A172 (cell line): ENCODE measurements around the gene TNFSF13. TPM values are rescaled to one million over a fixed set of nuclear protein-coding genes. Genes with fewer than 3 reads are reported as not detected.
"Not testable (repeated sequence)": the region's sequence is repeated elsewhere in the genome, so short reads cannot be mapped to it uniquely, and the experiment has no call there.

Source experiments
- DNase-seq: peaks from one replicate; pipeline ENCODE4 v3.0.0-alpha.2; 2015; ENCODE audit warnings: low spot score
- total RNA-seq: library from RNA; depleted of rRNA; stranded (reverse); fragments of >200 nt; shearing (Covaris generic); gene quantifications from 2 replicates; pipeline ENCODE4 v1.2.3, GENCODE V29; 2014; rRNA removed

Gene TNFSF13
- total RNA-seq, 1 experiment from 2014 or later = 4.1 TPM

DNA sequence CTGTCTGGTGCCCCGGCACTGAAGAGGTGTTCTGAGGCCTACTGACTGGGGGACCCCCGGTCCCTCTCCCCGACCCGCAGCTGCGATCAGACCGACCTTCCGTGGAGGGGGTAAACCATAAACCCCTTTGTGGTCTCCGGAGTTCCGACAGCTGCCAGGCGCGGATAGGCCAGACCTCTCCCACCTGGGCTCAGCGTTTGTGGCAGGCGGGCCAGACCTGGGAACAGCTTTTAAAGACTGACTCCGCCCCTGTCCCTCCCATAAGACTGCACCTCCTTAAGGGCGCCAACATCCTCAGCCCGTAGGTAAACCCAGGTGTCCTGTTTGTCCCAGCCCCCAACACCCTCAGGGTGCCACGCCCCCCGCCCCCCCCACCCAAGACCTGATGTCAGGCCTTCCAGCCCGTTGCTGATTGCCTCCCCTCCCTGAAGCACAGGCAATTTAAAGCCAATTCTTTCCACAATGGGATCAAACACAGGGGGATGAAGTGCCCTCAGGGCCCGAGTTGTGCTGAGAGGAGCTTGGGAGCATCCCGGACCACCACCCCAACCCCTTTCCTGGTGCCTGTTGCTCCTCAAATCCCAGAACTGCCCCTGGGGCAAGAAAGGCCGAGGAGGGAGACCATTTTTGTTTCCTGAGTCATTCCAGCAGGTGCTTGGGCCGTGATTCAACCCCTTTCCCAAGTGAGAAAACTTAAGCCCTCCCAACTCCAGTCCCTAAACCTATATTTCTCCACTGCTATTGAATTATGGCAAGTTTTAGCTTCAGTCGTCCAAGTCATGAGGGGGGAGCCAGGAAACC is 31.5 kb downstream of the TNFSF13 start, which contains the start of gene SOX15:
Gene SOX15, minus strand, starts transcription at position 204 of the 801 bp plus-strand sequence. CDS start 418 bp downstream, outside the sequence.
- DNase-seq = peak; percentile 73

DNA sequence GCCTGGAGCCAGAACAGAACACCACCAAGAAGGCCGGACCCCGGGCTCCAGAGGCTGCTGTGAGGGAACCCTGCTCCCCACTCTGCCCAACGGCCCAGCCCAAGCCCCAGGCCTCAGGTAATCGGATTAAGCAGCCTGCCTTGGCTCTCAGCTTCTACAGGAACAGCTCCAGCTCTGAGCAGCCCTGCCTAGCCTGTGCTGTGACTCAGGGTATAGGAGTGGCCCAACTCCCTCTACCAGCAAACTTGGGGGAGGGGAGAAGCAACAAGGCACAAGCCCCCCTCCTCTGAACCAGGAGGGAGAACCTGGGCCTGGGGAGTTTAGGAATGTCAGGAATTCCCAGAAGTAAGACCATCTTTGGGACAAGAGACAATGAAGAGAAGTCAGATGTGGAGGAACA is 32.2 kb downstream of the TNFSF13 start:
- peak; percentile 78 for DNase-seq

DNA sequence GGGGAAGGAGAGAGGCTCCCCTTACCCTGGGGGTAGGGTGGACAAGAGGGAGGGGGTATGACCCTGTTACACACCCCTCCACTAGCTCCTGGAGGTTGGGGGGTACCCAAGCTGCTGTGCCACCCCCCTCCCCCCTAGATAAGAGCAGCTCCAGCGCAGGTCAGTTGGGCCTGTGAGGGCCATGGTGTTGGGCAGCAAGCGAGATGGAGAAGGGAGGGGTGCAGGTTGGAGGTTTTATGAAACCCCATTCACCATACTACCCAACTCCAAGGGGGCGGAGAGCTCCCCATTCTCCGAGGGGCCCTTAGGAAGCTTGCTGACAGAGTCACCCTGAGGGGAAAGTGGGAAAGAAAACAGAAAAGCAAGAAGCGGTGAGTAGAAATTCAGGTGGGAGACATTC is 33.0 kb downstream of the TNFSF13 start:
- no peak for DNase-seq

DNA sequence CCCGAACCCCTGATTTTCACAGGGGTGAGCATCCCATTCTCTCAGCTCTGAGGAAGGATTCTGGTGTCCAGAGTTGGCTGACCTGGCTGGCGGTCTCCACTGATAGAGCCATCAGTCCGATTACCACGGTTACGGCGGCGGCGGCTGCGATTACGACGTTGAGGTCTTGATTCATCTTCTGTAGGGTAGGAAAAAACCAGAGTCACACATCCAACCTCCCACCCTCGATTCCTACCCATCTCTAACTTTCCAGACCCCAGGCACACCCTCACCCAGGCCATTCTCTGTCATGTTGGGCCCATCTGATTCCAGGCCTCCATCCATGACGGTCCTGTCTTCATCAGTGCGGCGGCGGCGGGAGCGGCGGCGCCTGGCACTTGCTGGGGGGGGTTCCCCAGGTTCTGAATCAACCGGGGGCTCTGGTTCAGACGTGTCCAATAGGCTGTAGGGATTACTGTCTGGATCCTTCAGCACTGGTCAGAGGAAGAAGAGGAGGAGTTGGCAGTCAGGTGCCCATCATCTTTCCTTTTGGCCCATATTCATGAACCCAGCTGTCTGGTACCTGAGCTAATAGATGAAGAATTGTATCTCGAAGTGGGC is 34.0 kb downstream of the TNFSF13 start:
- DNase-seq = no peak

DNA sequence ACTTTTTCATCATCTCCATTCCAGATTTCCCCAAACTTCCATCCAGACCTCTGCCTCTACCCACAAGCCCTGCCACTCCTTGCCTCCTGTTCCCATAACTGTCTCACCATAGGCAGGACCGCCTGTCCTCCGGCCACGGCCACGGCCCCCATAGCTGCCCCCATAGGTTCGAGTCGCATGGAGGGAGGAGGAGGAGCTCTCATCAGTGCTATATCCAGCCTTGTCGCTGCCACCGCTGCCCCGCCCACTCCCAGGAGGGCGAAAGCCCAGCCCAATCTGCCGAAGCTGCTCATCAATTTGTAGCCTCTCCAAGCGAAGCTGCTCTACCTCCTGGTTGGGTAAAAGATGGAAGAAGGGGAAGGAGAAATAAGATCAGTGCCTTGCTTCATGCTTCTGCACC is 34.7 kb downstream of the TNFSF13 start:
- DNase-seq = no peak

DNA sequence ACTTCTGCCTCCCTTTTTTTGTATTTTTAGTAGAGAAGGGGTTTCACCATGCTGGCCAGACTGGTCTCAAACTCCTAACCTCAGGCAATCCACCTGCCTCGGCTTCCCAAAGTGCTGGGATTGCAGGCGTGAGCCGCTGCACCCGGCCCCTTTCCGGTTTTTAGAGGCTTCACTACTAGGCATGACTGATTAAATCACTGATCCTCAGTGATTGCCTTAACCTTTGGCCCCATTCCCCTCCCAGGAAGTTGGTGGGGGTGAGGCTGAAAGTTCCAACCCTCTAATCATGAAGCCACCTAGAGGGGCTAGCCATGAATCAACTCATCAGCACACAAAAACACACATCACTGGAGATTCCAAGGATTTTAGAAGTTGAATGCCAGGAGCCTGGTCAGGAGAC is 39.0 kb downstream of the TNFSF13 start:
- DNase-seq = not testable (repeated sequence)

DNA sequence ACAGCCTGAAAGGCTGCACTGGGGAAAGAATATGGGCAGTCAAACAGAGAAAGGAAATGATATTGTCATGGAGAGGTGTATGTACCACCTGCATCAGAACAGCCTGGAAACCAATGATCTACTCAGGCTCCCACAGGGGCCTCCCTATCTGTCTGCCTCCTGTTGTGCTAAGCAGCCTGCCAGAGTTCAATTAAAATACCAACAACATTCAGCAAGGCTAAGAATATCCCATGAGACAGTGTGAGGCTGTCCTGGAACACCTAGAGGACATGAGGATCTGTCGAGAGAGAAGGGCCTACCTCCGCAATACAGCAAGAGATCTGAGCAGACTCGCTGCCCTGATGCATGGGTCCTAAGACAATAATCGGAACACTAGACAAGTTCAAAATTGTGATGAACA is 47.7 kb downstream of the TNFSF13 start:
- DNase-seq = no peak

DNA sequence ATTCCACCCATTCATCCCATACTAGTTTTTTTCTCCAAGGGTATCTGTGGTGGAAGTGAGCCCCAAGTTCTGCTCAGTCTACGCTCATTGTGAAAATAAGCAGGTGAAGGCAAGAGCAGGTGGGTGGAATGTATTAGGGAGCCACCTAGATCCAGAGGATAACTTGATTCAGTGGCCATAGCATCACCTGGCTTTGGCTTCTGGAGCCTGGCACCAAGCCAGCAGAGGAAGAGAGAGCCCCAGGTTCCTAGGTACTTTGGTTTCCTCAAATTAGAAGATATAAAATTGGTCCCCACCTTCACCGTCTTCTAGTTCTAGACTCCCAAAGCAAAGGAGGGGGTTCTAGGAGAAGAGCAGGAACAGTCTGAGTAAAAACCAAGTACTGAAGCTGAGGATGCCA is 52.1 kb downstream of the TNFSF13 start:
- DNase-seq = no peak

Other genes with a start within 250 kb of the TNFSF13 start
- 100 and 114 TPM in 2 replicates for gene GPS2, start 243.4 kb upstream of the TNFSF13 start, total RNA-seq
- gene NEURL4, start 229.4 kb upstream of the TNFSF13 start, total RNA-seq = 9.8 and 12.2 TPM in 2 replicates
- 0.90 and 4.1 TPM in 2 replicates for gene ACAP1, start 222.2 kb upstream of the TNFSF13 start, total RNA-seq
- 13.9 and 19.5 TPM in 2 replicates for gene KCTD11, start 206.6 kb upstream of the TNFSF13 start, total RNA-seq
- not detected in 2 replicates for gene TMEM95, start 203.6 kb upstream of the TNFSF13 start, total RNA-seq
- gene TNK1, start 177.7 kb upstream of the TNFSF13 start, total RNA-seq = 0.07 TPM in 1 of 2 replicates, not detected in the other
- 73.2 and 74.7 TPM in 2 replicates for gene PLSCR3, start 164.2 kb upstream of the TNFSF13 start, total RNA-seq
- 71.7 and 80.4 TPM in 2 replicates for gene TMEM256, start 154.7 kb upstream of the TNFSF13 start, total RNA-seq
- gene NLGN2, start 150.9 kb upstream of the TNFSF13 start, total RNA-seq = 11.3 and 12.3 TPM in 2 replicates
- not detected in 2 replicates for gene SPEM1, start 138.4 kb upstream of the TNFSF13 start, total RNA-seq
- gene SPEM2, start 133.1 kb upstream of the TNFSF13 start, total RNA-seq = not detected in 2 replicates
- not detected in 2 replicates for gene SPEM3, start 129.9 kb upstream of the TNFSF13 start, total RNA-seq
- gene TMEM102, start 123.3 kb upstream of the TNFSF13 start, total RNA-seq = 2.5 and 7.4 TPM in 2 replicates
- 0.89 TPM in 1 of 2 replicates, not detected in the other for gene FGF11, start 119.2 kb upstream of the TNFSF13 start, total RNA-seq
- gene CHRNB1, start 113.7 kb upstream of the TNFSF13 start, total RNA-seq = 14.1 and 20.2 TPM in 2 replicates
- gene ZBTB4, start 79.1 kb upstream of the TNFSF13 start, total RNA-seq = 24.8 and 28.4 TPM in 2 replicates
- gene SLC35G6, start 77.3 kb upstream of the TNFSF13 start, total RNA-seq = not detected in 2 replicates
- gene POLR2A, start 74.4 kb upstream of the TNFSF13 start, total RNA-seq = 17.8 and 23.4 TPM in 2 replicates
- 9.3 and 17.0 TPM in 2 replicates for gene TNFSF12, start 9.7 kb upstream of the TNFSF13 start, total RNA-seq
- 162 and 170 TPM in 2 replicates for gene SENP3, start 3.2 kb downstream of the TNFSF13 start, total RNA-seq
- gene CD68, start 20.9 kb downstream of the TNFSF13 start, total RNA-seq = 11.5 and 15.6 TPM in 2 replicates
- gene MPDU1, start 25.1 kb downstream of the TNFSF13 start, total RNA-seq = 246 and 350 TPM in 2 replicates
- 2.0 and 7.2 TPM in 2 replicates for gene SOX15, start 31.3 kb downstream of the TNFSF13 start, total RNA-seq
- 61.1 and 76.5 TPM in 2 replicates for gene FXR2, start 56.1 kb downstream of the TNFSF13 start, total RNA-seq
- 64.0 and 77.4 TPM in 2 replicates for gene SAT2, start 69.1 kb downstream of the TNFSF13 start, total RNA-seq
- gene SHBG, start 71.4 kb downstream of the TNFSF13 start, total RNA-seq = 2.8 TPM in 1 of 2 replicates, not detected in the other
- gene ATP1B2, start 92.2 kb downstream of the TNFSF13 start, total RNA-seq = not detected in 2 replicates
- 99.3 and 107 TPM in 2 replicates for gene TP53, start 128.7 kb downstream of the TNFSF13 start, total RNA-seq
- gene WRAP53, start 129.7 kb downstream of the TNFSF13 start, total RNA-seq = 26.0 and 27.4 TPM in 2 replicates
- gene EFNB3, start 146.5 kb downstream of the TNFSF13 start, total RNA-seq = 7.6 and 11.3 TPM in 2 replicates
- 0.17 TPM in 2 replicates for gene DNAH2, start 159.0 kb downstream of the TNFSF13 start, total RNA-seq